ENCODE measurements around the gene CELF1. TPM values are rescaled to one million over a fixed set of nuclear protein-coding genes. Genes with fewer than 3 reads are reported as not detected.

CELF1 gene
- total RNA-seq, 4 donors from 2014 or later, result 87.3 to 144 (median 111) TPM

DNA sequence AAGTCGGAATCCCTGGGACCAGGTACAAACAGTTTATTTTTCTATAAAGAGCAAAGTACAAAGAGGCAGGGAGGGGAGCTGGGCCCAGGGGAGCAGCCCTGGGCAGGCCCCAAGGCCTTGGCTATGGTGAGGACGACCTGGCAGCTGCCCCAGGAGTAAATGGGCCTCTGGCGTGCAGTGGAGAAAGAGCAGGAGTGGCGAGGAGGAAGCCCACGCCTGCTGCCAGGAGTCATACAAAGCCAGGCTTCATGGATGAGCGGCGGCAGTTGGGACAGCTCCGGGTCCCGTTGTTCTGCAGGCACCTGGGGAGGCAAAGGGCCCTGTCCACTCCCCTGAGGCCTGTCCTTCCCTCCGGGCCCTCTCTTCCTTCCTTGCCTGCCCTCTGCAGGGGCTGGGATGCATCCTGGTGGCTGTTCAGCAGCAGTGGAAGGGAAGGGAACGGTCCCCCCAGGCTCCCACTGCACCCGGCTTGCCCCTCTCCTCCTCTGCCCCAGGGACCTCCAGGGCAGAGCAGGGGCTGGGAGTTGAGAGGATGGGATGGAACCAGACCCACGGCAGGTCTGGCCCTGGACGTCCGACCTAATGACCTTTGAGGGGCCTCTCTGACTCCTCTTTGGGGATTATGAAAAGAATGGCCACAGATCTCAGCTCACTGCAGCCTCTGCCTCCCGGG is 115.0 kb downstream of the CELF1 start:
- TF ChIP-seq POLR2A (IDR thresholded peaks at IDR 0.05), result peak in 1 of 2 donors; percentile 15
- TF ChIP-seq, protein P1, sequence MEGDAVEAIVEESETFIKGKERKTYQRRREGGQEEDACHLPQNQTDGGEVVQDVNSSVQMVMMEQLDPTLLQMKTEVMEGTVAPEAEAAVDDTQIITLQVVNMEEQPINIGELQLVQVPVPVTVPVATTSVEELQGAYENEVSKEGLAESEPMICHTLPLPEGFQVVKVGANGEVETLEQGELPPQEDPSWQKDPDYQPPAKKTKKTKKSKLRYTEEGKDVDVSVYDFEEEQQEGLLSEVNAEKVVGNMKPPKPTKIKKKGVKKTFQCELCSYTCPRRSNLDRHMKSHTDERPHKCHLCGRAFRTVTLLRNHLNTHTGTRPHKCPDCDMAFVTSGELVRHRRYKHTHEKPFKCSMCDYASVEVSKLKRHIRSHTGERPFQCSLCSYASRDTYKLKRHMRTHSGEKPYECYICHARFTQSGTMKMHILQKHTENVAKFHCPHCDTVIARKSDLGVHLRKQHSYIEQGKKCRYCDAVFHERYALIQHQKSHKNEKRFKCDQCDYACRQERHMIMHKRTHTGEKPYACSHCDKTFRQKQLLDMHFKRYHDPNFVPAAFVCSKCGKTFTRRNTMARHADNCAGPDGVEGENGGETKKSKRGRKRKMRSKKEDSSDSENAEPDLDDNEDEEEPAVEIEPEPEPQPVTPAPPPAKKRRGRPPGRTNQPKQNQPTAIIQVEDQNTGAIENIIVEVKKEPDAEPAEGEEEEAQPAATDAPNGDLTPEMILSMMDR (IDR thresholded peaks at IDR 0.05), result no peak
- H3K9me3 ChIP-seq, result no peaks in the 10 kb centered on the region
- no peaks in the 10 kb centered on the region for H3K36me3 ChIP-seq
- H3K27ac ChIP-seq, result peak overlapping the region; percentile 41 to 81 (median 75)
- peak; percentile 93 to 94 for DNase-seq
- peaks cover 21 to 25% of the 10 kb centered on the region in 2 donors for H3K4me1 ChIP-seq
- H3K27me3 ChIP-seq, result no peaks in the 10 kb centered on the region
- 50 to 56% methylated on average over 11 to 16 of the region's 16 CpGs for WGBS, 2 donors
- intact Hi-C loops (cut with DNase I), result no loop called here
- no peak overlapping the region for H3K4me3 ChIP-seq (replicated peaks in 1 of 3)

DNA sequence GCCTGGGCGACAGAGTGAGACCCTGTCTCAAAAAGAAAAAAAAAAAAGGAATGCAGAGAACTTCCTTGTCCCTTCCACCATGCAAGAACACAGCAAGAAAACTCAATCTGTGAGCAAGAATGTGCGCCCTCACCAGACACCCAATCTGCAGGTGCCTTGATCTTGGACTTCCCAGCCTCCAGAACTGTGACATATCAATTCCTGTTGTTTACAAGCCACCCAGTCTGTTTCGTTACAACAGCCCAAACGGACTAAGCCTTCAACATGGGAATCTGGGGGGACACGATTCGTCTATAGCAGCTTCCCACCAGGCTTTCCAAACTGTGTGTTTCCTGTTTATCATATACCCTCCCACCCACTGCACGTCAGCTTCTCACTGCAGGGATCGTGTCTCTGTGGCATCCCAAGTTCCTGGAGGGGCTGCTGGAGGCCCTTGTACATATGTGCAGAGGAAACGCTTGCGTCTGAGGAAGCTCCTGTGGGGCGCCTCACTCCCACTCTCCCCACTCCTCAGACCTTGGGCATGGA is 115.7 kb downstream of the CELF1 start:
- whole genome bisulfite sequencing, 2 donors, result 61 to 85% methylated on average over 11 of the region's 11 CpGs
- Histone ChIP-seq H3K4me1 (peaks cover 21% of the 10 kb centered on the region in 2 donors), H3K27me3 (no peaks in the 10 kb centered on the region), H3K36me3 (no peaks in the 10 kb centered on the region), H3K9me3 (no peaks in the 10 kb centered on the region), H3K27ac (peak overlapping the region; percentile 41 to 81 (median 75)), H3K4me3 (replicated peaks in 1 of 3) (no peak overlapping the region)
- TF ChIP-seq, protein P1 (IDR thresholded peaks at IDR 0.05), result no peak
- TF ChIP-seq POLR2A (IDR thresholded peaks at IDR 0.05), result no peak
- intact Hi-C loops (cut with DNase I), result no loop called here
- no peak for DNase-seq

DNA sequence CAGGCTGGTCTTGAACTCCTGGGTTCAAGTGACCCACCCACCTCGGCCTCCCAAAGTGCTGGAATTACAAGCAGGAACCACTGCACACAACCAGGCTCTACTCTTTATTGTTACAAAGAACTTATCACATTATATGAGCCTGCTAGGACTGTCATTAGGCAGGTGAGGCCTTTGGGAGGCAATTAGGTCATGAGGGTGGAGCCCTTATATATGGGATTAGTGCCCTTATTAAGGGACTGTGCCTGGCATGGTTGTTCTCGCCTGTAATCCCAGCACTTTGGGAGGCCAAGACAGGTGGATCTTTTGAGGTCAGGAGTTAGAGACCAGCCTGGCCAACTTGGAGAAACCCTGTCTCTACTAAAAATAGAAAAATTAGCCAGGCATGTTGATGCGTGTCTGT is 116.2 kb downstream of the CELF1 start:
- peak overlapping the region in 1 of 3 donors; percentile 75 for H3K27ac ChIP-seq
- peaks cover 21% of the 10 kb centered on the region in 2 donors for H3K4me1 ChIP-seq
- 95 to 96% methylated on average over 3 of the region's 3 CpGs for WGBS, 2 donors
- TF ChIP-seq, protein P1 (IDR thresholded peaks at IDR 0.05), result no peak
- no peak for TF ChIP-seq POLR2A (IDR thresholded peaks at IDR 0.05)
- no peak for DNase-seq
- intact Hi-C loops (cut with DNase I), result no loop called here
- H3K36me3 ChIP-seq, result no peaks in the 10 kb centered on the region
- H3K27me3 ChIP-seq, result no peaks in the 10 kb centered on the region
- no peak overlapping the region for H3K4me3 ChIP-seq (replicated peaks in 1 of 3)
- no peaks in the 10 kb centered on the region for H3K9me3 ChIP-seq

DNA sequence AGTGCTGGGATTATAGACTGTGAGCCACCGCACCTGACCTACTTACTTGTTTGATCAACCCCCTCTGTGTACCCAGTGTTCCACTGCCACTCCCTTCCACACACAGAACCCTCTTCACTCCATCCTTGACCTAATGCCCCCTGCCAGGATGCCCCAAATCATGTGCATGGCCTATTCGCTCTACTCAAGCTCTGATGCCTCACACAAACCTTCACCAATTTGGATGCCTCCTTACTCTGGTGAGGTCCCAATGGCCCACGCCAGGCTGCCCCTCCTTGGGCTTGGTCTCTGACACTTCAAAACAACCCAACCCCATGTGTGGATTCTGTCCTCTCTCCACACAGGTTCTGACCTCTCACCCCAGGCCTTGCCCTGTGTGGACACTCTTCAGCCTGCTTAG is 117.2 kb downstream of the CELF1 start:
- Histone ChIP-seq H3K36me3 (no peaks in the 10 kb centered on the region), H3K4me3 (replicated peaks in 1 of 3) (no peak overlapping the region), H3K9me3 (no peaks in the 10 kb centered on the region), H3K27ac (no peak overlapping the region), H3K27me3 (no peaks in the 10 kb centered on the region), H3K4me1 (peaks cover 21% of the 10 kb centered on the region in 2 donors)
- 89 to 94% methylated on average over 3 of the region's 3 CpGs for WGBS, 2 donors
- DNase-seq, result no peak
- intact Hi-C loops (cut with DNase I), result no loop called here
- TF ChIP-seq POLR2A (IDR thresholded peaks at IDR 0.05), result no peak
- TF ChIP-seq, protein P1 (IDR thresholded peaks at IDR 0.05), result no peak

Measured in thyroid gland (tissue), 4 donors.